HS-5 (cell line): ENCODE measurements around the gene ARMH4.
A peak's percentile ranks its signal among the peaks of the same experiment; 100 is the strongest.

Experiments used
- DNase-seq: peaks from one replicate; pipeline ENCODE4 v3.0.0-alpha.2; 2012; ENCODE audit warnings: low read depth

ARMH4 gene

DNA sequence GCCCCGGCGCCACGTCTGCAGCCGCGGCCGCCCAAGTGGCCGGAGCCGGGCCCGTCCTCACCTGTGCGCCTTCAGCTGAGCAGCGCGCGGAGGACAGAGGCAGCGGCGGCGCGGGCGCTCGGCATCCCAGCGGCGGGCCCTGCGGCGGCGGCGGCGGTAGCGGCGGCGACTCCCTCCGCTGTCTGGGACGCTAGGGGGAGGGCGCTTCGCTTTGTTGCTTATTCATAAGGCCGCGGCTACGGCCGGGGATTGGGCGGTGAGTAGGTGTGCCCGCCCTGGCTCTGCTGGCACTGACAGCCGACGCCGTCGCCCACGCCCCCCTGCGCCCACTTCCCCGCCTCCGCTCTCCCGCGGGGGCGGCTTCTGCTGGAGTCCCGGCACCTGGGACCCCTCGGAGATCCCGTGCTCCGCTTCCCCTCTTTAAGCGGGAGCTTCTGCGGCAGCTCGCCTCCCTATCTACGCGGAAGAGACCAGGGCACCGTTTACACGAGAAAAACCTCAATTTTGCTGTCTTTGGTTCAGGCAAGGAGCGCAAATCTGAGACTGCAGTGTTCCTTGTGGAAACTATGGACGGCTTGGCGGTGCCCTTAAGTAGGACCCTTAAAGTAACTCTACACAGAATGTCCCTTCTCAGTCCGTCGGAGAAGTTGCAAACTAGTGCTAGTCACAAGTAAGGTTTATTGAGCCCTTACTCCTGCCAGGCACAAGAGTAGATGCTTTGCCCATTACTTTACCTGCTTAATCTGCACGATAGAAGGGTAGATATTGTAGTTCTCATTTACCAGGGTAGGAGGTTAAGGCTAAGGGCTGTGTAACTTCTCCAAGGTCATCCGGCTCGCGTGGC is at the start of gene ARMH4:
TSS of gene ARMH4 (minus strand) at position 200 of the 844 bp plus-strand sequence. CDS start 12,855 bp downstream, outside the sequence.
- no peak for DNase-seq

- DNase-seq = no peak
Observed at GRCh38 chr14:58200846-58201245, 48.8 kb upstream of the ARMH4 start.

- DNase-seq = no peak
Observed at GRCh38 chr14:58200480-58200841, 48.4 kb upstream of the ARMH4 start.

GRCh38 chr14:58199726-58200479 is 47.9 kb upstream of the ARMH4 start, which contains the start of gene ACTR10:
ACTR10 (plus strand) TSS chr14:58200149; CDS start chr14:58200218, 69 bp downstream.
- peak; percentile 41 for DNase-seq

DNA sequence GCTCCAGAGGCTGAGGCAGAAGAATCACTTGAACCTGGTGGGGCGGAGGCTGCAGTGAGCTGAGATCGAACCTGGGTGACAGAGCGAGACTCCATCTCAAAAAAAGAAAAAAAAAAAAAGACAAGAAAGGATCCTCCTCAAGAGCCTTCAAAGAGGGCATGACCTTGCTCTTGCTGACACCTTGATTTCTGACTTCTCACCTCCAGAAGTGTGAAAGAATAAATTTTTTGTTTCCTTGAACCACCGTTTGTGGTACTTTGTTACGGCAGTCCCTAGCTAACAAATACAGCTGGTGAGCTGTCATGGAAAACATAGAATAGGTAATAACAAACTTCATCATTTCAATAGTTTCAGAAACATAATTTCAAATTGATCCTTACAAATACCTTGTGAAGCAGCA is 46.1 kb upstream of the ARMH4 start:
- no peak for DNase-seq

- DNase-seq = no peak
Observed at GRCh38 chr14:58196198-58196597, 44.2 kb upstream of the ARMH4 start.

GRCh38 chr14:58193542-58193941 is 41.5 kb upstream of the ARMH4 start:
- DNase-seq = no peak

DNA sequence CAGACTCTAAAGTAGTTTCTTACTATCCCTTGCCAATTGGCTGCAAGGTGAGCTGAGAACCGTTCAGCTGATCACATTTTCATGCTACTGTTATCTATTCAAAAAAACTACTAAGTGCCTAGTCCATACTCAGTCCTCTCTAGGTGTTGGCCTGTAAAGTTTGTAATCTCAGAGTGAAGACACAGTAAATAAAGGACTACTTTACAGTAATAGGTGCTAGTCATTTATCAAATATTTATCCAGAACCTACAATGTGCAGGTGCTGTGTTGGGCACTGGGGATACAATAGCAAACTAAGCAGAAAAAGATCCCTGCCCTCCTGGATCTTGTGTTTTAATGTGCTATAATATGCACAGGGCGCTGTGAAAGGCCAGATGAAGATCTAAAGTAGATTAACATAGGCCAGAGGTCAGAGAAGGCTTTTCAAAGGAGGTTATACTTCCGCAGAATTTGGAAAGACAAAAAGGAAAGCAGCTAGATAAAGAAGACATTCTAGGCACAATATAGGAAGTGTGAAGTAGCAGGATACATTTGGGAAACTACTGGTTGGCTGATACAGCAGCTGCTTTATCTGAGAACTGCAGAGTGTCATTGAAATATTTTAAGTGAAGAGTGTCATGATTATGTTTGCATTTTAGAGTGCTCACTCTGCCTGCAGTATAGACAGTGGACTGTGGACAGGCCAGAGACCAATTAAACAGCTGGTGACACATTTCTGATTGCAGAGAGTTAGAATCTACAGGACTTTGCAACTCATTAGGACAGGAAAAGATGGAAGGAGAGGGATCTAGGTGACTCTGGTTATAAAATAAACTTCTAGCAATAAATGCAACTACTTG is 40.0 kb upstream of the ARMH4 start:
- DNase-seq = no peak

GRCh38 chr14:58189176-58189575 is 37.2 kb upstream of the ARMH4 start:
- DNase-seq = no peak

GRCh38 chr14:58177125-58177524 is 25.1 kb upstream of the ARMH4 start:
- DNase-seq = no peak

DNA sequence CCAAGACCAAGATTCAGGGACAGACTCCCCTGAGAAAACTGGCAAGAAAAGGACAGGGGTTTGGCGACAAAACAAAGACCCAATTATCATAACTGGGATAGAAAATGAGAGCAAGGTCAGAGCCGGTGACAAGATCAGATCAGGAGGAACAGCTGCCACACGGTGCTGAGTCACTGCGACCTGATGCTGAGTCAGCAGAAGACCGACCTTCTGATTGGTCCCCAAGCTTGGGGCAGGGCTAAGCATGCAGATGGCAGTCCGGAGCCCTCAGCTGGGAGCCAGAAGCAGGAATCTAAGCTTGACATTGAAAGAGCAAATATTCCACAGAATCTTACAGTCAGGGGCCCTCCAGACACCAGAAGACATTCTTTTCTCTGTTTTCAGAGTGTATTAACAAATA is 19.1 kb upstream of the ARMH4 start:
- DNase-seq = peak; percentile 45

DNA sequence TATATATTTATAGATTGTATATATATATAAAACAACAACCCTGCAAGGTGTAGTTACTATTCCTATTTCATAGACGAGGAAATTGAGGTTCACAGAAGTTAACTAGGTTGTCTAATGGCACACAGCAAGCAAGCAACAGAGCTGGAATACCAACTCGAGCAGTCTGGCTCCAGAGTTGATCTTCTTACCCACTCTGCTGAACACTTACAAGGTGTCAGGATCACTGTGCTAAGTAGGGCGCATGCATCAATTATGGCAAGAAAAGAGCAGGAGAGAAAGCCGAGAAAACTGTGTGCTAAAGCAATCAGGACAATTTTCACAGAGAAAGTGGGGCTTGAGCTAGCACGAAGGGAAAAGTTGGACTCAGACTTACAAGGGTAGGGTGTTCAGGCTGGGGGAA is 15.9 kb upstream of the ARMH4 start:
- DNase-seq = no peak

DNA sequence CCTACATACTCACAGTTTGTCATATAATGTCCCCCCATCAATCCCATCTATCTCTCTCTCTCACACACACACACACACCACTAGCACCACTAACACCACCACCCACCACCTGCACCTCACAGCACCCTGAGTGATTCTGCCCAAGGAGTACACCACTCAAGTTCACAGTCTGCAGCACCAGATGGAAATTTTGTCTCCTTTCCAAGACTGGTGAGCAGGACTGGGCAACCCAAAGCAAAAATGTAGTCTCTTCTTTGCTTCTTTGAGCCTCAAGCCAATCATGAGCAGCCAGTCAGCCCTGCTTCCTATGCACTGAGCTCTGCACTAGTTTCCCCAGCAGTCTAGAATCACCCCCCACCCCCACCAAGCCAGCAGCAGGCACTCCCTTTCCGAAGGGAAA is 15.0 kb upstream of the ARMH4 start:
- no peak for DNase-seq

- DNase-seq = peak; percentile 72
Observed at GRCh38 chr14:58166005-58166983, 14.3 kb upstream of the ARMH4 start.

DNA sequence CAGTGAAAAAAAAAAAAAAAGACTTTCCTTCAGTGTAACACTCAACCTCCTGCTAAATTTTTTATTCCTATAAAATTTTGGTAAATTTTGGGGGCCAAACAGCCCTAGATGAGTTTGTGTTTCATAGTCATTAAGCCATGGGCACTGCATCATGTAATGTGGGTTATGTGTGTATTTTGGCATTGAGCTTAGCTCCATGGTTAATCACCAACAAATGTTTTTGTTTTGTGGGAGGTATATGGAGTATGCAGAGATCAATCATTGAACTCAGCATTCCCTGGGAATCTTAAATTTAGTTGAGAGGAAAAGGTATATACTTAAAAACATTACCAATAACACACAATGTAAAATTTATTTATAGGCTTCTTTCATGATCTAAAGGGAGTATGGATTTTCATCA is 8.5 kb upstream of the ARMH4 start:
- no peak for DNase-seq

DNA sequence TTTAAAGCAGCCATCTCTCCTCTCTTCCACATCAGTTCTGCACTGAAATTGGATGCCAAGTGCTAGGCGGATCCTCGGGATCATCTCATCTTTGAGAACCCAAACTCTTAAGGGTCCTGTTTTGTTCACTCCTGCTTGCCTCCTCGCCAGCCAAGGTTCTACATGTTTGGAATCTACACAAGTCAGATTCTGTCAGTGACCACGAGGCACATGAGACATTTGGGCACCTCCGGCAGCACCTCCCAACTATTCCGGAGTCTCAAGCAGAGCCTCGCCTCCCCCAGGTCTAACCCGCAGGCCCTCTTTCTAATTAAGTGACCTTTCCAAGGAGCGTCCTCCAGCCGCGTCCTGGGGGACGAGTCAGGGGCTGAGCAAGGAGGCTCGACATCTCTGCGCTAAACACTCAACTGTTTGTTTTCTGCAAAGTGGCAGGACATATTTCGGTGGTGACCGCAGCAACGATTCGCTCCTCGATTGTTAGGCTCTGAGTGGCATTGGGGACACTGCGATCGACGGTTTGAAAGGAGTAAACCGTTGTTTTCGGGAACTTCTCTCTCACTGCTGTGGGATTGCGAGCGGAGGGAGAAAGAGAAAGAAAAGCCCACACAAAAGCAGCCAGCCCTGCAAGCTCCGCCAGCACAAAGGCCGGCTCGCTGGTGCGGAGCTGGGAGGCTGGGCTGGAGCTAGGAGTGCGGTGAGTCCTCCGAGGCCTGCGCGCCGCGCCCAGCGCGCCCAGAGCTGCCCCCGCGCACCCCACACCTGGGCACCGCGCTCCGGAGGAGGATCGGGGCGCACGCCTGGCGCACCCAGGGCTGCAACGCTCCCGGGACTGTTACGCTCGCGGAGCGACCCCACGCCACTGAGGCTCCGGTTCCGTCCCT is 640 bp downstream of the ARMH4 start:
- DNase-seq = no peak

DNA sequence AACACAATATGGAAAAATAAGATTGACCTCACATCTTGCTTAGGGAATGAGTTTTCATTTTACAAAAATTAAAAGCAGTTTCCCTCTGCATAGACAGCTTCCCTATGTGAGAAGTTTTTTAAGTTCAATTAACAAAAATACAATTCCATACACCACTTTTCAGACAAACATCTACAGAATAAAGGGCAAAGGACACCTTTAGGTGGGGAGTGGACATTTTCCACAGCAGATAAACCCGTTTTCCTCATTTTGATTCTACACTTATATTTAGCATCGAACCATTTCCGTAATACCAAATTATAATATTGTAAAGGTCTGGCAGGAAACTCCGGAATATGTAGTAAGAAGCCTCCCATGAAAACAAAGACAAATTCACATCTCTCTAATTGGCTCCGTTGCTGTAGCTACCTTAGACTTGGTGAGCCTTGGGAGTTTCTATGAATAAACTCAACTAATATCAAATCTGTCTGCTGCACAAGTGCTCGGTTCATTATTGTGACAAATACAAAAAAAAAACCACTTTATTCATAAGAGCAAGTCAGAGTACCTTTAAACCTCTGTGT is 1.7 kb downstream of the ARMH4 start:
- DNase-seq = no peak

DNA sequence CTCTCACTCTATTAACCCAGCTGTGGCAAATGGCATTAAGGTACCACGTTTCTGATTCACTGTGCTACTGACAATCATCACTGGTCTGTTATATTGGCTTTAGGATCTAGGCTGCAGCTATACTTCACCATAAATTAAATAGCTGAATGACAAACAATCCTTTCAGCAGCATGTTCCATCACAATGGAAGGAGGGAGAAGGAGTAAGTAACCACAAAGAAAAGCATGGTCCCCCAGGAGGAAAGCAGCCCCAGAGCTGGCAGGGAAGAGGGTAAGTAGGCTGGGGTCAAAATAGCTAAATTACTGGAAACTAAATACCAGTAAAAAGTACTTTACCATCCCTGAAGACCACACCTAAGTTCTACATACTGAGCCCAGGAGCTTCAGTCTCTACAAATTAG is 2.8 kb downstream of the ARMH4 start:
- no peak for DNase-seq

- DNase-seq = no peak
Observed at GRCh38 chr14:58146399-58146798, 5.6 kb downstream of the ARMH4 start.

DNA sequence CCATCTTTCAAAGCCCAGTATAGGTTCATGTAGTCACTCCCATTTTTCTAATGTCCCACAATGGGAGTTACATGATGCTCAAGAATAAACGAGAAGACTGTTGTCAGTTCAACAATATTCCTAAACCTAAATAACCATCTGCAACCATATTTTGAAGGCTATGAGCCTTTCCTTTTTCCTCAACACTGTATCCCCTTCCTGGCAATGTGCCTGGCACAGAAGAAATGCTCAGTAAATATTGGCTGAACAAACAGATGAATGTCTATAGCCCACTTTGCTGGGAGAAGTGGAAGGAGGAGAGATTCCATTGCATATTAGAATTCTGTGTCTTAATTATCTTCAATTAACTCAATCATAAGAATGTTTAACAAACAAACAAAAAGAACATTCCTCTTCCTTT is 6.1 kb downstream of the ARMH4 start:
- no peak for DNase-seq
